Right ventricle myocardium superior (tissue), 1 donor: Measurements from ENCODE around the gene NSMCE4A. TPM values are rescaled to one million over a fixed set of nuclear protein-coding genes. Genes with fewer than 3 reads are reported as not detected.
"Not testable (repeated sequence)": the region's sequence is repeated elsewhere in the genome, so short reads cannot be mapped to it uniquely, and the experiment has no call there.

ENCODE experiments used
- ATAC-seq: fragments of 200-7000 bp; cut with Tn5 transposase; one replicate; pipeline ENCODE4 v1.9.1; 2020; ENCODE audit warnings: mild to moderate bottlenecking; ENCODE audit not compliant: poor library complexity
- DNase-seq: peaks from one replicate; pipeline ENCODE4 v3.0.0-alpha.2; 2020
- intact Hi-C: fragments of 100-400 bp; cut with DNase I; formaldehyde crosslinking; loops from one replicate; pipeline ENCODE4 v1.11.2; 2022
- long read RNA-seq: library from polyadenylated mRNA; unstranded; transcript quantifications from one replicate; pipeline ENCODE4 v2.0.0, GENCODE V29; 2021
- total RNA-seq: library from RNA; stranded (reverse); fragmentation: NEBNext Ultra II Directional; extraction: Animal tissue kit (Norgen Biotek cat#: 25700); gene quantifications from one replicate; pipeline ENCODE4 v1.2.1, GENCODE V29; 2021
- donor health status: DM: no; HTN: yes; CAD: no; lungs with severe emphysema.

The NSMCE4A gene, protein sequence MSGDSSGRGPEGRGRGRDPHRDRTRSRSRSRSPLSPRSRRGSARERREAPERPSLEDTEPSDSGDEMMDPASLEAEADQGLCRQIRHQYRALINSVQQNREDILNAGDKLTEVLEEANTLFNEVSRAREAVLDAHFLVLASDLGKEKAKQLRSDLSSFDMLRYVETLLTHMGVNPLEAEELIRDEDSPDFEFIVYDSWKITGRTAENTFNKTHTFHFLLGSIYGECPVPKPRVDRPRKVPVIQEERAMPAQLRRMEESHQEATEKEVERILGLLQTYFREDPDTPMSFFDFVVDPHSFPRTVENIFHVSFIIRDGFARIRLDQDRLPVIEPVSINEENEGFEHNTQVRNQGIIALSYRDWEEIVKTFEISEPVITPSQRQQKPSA
- total RNA-seq: 23.7 TPM
- long read RNA-seq, transcript NSMCE4A-202 (11 exons, 1,394 nt): major isoform, 33 of 58 reads
- long read RNA-seq, partial matches to known transcripts: 3 of 58 reads
- long read RNA-seq, other reads (novel, unspliced or antisense): 21 of 58 reads

DNA sequence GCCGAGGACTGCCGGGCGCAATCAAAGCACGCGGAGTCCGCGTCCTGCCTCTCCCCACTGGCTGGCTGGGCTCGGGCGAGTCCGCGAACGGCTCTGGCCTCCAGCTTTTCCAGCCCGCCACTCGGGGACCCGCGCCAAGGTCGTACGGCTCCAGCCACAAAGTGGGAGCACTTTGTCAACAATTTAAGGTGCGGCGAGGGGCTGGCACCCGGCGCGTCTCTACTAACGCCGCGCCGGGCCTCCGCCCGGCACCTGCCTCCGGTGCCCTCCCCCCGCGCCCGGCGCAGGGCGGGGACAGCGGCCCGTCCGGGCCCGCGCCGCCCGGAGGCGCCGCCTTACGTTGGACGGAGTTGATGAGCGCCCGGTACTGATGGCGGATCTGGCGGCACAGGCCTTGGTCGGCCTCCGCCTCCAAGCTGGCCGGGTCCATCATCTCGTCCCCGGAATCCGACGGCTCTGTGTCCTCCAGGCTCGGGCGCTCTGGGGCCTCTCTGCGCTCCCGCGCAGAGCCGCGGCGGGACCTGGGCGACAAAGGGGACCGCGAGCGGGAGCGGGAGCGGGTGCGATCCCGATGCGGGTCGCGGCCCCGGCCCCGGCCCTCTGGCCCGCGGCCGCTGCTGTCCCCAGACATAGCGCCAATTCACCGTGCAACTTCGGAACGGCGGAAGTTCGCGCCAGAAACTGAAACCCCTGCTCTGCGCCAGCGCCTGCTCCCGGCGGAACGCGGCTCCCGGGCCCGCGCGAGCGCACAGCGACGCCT is at the start of gene NSMCE4A:
Gene NSMCE4A (minus strand): TSS at position 683 of the 760 bp plus-strand sequence. CDS start 52 bp downstream, at position 631.
- DNase-seq: peak; percentile 86
- peak; percentile 96 for ATAC-seq
- intact Hi-C loops: loop anchor here (10.0 kb wide), 1 partner anchor 80 kb away; no protein-coding TSS in a partner anchor

DNA sequence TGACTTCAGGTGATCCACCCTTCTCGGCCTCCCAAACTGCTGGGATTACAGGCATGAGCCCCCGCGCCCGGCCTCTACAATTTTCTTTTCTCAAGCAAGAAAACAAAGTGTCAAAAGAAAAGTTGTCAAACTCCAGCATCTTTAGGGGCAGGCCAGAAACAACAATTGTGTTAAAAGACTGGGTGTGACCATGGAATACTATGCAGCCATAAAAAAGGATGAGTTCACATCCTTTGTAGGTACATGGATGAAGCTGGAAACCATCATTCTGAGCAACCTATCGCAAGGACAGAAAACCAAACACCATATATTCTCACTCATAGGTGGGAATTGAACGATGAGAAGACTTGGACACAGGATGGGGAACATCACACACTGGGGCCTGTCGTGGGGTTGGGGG is 48.2 kb upstream of the NSMCE4A start:
- DNase-seq, intact Hi-C loops, ATAC-seq: not testable (repeated sequence)

DNA sequence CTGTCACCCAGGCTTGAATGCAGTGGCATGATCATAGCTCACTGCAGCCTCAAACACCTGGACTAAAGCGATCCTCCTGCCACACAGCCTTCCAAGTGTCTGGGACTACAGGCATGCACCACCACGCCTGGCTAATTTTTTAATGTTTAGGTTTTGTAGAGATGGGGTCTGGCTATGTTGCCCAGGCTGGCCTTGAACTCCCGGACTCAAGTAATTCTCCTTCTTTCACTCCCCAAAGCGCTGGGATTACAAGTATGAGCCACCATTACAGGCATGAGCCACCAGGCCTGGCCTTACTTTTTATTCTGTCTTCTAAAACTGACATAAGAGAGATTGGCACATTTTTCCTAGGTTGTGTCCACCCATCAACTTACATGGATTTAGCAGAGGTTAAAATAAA is 47.3 kb upstream of the NSMCE4A start:
- DNase-seq: no peak
- intact Hi-C loops: no loop called here
- no peak for ATAC-seq

DNA sequence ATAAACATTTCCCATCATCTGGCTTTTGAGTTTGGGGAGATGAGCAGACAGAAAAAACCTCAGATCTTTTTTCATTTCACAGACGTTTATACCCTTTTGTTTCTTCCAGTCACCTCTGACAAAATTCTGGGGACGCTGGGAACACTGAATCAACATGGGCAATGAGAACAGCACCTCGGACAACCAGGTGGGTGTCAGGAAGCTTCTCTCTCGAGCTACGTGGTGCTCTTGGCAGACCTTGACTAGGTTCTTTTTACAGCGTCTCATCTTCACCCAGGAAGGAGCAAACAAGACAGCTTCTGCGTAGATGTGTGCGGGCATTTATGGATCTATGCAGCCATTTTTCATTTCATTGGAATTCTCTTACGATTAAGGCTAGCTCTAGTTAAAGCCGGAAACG is 46.8 kb upstream of the NSMCE4A start:
- DNase-seq (no peak), ATAC-seq (no peak)
- intact Hi-C loops: no loop called here

DNA sequence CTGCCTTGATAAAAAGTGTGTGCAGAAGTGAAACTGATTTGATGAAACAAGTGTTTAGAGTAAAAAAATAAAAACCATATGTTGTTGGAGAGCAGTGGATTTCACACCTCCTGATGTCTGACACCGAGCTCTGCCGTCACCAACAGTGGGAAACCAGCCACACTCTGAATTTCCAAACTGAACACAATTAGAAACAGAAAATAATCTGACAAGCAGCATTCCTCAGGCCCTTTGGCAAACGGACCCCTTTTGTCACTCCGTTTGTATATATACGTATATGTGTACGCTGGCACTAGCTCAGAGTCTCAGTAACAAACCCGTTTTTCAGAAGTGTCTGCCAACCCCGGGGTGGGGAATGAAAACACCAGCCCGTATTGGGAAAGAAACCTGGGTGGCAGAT is 46.4 kb upstream of the NSMCE4A start:
- DNase-seq: no peak
- intact Hi-C loops: no loop called here
- ATAC-seq: peak; percentile 36

DNA sequence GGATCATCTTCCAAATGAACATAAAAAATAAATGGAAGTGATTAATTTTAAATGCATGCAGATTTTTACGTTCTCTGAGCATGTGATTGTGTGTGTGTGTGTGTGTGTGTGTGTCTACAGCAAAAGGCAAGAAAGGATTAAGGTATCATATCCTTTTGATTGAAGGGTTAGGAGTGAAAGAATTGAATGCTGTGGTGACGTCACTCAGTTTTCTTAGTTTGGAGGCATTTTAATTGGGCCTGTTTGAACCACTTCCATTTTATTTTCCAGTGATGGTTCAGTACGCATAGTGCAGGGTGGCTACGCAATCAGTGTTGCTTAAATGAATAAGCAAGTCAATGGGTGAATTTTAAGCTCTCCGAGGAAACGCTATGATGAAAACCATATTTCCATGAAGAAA is 45.2 kb upstream of the NSMCE4A start:
- DNase-seq: no peak
- intact Hi-C loops: no loop called here
- ATAC-seq: no peak

DNA sequence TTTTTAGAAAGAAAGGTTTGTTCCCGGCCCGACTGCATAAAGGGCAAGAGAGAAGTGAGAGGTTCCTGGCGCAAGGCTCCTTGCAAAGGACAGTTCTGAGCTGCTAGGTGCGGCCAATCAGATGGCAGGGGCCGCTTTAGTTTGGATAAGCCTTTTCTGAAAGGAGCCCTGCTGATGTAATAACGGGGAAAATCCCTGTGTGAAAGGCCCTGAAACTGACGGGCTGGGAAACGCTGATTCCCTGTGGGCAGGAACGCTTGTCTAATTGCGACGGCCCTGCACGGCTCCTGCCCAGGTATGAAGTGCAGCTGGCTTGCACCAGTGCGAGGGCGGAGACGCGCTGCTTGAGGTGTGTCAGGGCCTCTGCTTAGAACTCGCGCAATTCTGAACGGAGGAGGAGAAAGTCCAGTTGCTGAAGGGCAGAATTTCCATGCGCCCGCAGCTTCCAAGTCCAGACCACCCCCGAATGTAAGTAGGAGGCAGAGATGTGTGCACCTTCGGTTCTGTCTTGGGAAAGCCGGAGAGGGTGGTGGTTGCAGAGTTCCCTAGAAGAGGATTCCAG is 44.5 kb upstream of the NSMCE4A start:
- ATAC-seq (peak; percentile 40), DNase-seq (no peak)
- intact Hi-C loops: no loop called here

DNA sequence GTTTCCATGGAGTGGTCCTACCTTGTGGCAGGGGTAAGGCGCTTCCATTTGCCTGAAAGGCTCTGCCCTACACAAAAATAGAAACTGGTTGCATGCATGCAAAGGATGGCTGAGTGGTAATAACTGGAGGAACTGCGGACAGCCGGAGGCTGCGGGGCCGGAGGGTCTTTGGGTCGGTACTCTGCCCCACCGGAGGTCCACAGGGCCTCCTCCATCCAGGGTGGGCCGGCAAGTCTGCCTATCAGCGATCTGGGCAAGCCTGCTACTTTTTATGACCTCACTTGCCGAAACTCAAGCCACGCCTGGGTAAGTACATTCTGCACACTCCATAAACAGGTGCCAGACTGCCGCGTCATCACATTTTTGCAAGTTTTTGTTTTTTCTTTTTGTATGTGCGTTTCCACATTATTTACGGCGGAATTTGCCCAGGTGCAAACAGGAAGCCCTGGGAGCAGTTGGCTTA is 44.0 kb upstream of the NSMCE4A start:
- ATAC-seq (peak; percentile 21), DNase-seq (no peak)
- intact Hi-C loops: no loop called here

DNA sequence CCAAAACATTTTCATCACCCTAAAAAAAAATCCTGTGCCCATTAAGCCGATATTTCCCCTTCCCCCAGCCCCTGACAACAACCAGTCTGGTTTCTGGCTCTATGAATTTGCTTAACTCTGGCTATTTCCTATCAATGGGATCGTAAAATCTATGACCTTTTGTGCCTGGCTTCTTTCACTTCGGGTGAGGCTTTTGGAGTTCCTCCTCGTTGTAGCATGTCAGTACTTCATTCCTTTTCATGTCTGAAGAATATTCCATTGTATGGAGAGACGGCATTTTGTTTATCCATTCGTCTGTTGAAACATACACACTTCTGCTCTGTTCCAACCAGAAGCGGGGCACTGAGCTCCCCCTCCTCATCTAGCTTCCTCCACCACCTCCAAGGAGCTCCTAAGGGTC is 43.5 kb upstream of the NSMCE4A start:
- DNase-seq: no peak
- ATAC-seq: no peak
- intact Hi-C loops: no loop called here

DNA sequence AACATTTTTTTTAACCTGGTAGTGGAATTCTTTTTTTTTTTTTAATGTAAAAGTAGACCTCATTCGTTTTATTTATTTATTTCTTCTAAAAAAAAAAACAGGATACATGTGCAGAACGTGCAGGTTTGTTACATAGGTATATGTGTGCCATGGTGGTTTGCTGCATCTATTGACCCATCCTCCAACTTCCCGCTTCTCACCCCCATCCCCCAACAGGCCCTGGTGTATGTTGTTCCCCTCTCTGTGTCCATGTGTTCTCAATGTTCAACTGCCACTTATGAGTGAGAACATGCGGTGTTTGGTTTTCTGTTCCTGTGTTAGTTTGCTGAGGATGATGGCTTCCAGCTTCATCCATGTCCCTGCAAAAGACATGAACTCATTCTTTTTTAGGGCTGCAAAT is 42.9 kb upstream of the NSMCE4A start:
- ATAC-seq, DNase-seq, intact Hi-C loops: not testable (repeated sequence)

DNA sequence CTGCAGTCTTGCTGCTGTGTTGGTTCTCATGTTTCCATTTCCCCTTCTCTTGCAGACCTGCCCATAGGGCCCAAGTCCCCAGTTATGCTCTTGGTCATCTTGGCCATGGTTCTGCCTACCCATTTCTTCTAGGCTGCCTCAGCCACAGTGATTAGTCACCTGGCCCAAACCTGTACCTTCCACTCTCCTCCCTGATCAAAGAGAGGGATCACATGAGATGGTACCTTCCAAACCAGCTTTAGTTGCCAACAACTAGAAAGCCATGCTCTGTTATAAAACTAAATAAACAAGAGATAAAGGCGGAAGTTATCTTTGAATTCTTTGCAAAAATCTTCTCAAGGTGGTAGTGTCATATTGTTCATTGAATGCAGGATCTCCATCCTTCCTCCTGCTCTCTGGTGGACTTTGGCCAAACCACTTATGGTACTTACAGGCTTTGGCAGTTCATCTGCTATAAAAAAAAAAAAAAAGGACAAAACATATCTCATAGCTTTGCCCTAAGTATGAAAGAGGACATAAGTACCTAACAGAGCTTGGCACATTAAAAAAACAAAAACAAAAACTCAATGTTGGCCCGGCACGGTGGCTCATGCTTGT is 39.7 kb upstream of the NSMCE4A start:
- DNase-seq (no peak), ATAC-seq (peak; percentile 59)
- intact Hi-C loops: no loop called here

DNA sequence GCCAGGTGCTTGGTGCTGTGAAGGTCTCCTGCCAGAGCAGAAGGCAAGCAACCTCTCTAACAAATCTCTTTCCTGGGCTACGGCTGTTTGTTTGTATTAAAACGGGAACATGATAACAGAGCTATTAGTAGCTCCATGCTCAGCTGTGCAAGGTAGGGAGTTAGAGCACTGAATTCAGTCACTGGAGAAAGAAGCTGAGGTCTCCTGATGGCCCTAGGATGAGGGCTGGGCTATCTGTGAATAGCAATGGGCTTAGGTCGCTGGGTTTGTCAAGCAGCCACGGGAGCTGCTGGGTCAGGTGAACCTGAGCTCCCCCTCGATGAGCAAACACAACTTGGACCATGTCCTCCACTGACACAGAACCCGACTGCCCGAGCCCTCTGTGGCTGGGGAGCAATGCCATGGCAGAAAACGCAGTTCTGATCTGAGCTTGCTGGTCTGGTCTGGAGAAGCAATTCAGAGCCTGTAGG is 38.3 kb upstream of the NSMCE4A start:
- no peak for DNase-seq
- intact Hi-C loops: no loop called here
- ATAC-seq: peak; percentile 79

DNA sequence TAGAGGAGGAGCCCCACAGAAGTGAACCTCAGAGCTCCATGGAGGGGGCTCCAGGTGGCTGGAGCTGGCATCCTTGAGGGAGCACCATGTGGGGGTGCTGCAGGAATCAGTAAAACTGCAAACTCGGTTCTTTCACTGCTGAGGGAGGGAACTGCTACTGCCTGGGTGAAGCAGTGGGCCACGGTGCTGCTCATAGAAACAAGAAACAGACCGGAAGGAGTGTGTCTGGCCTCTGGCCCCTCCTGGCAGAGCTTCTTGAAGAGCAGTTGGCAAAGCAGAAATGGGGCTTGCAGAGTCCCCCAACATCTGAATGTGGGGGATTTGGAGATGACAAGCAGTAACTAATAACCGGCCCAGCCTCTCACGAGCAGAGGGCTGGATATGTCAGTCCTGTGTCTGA is 37.7 kb upstream of the NSMCE4A start:
- ATAC-seq (peak; percentile 8), DNase-seq (no peak)
- intact Hi-C loops: no loop called here

DNA sequence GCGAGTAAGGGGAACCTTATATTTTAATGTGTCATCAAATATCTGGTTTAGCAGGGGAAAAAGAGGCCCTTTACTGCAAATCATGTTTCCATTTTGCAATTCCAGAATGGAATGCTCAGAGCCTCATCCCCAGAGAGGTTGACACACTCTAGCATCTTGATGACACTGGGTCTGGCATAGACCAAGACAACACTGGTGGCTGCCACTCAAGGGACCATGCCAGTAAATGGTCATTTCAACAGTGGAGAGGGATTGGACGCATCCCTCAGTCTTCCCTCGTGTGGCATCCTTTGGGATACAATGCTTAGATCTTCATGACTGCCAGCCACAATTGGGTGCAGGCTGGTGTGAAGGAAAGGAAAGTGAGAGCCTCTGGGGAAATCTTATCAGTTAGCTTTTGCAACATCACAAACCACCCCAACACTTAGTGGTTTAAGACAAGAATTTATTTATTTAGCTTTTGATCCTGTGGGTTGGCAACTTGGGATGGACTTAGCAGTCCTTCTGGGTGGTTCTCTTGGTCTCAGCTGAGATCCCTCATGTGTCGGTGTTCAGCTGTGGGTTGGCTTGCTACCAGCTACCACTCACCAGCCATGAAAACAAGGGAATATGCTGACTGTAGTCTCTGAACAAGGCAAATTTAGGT is 35.5 kb upstream of the NSMCE4A start:
- intact Hi-C loops: no loop called here
- ATAC-seq (no peak), DNase-seq (no peak)

DNA sequence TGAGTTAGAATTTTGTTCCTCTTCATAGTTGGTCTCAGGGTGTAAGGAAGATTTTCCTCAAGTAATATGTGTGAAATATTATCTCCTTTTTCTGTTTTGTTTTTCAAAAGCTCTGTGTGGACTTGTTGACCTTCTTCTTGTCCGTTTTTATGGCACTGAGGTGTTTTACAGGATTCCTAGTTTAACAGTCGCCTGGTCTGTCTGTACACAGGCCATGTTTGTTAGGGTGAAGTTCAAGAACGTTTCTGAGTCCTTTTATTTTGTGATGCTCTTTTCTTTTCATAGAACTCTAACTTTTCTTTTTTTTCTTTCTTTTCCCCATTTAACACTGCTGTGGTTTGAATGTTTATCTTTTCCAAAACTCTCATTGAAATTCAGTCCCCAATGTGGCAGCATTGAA is 32.4 kb upstream of the NSMCE4A start:
- no peak for ATAC-seq
- intact Hi-C loops: no loop called here

DNA sequence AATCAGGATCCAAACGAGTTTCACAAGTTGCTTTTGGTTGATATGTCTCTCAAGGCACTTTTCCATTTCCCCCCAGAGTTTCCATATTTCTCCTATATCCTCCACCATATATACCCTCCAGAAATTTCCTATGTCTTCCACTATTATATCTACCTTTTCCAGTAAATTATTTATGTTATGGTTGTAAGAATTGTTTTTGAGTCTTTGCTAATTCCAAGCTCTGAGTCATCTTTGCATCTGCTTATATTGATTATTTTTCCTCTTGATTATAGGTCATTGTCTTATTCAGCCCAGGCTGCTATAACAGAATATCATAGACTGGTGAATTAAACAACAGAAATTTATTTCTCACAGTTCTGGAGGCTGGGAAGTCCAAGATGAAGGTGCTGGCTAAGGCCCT is 26.7 kb upstream of the NSMCE4A start:
- intact Hi-C loops: no loop called here
- DNase-seq (no peak), ATAC-seq (no peak)

More for the DNA sequence above, 32.4 kb upstream of the NSMCE4A start:
- DNase-seq: no peak

DNA sequence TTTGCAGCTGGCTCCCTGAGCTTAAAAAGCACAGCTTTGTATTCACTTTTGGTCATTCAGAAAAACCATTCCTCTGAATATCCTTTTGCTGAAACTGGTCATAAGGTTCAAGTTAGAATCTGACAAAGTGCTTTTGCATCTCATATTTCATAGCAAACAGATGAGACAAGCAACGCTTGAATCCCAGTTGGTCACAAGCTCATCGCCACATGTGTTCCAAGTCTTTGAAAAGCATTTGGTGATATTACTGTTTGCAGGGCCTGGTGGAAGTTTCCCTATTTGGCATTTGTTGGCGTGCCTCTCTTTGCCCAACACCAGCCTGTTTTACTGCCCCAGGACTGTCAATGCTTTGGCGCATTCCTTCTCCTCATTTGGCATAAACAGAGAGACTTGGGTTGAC is 24.3 kb upstream of the NSMCE4A start:
- ATAC-seq (peak; percentile 11), DNase-seq (no peak)
- intact Hi-C loops: loop anchor here (5.0 kb wide), 1 partner anchor 43 kb away; no protein-coding TSS in a partner anchor

DNA sequence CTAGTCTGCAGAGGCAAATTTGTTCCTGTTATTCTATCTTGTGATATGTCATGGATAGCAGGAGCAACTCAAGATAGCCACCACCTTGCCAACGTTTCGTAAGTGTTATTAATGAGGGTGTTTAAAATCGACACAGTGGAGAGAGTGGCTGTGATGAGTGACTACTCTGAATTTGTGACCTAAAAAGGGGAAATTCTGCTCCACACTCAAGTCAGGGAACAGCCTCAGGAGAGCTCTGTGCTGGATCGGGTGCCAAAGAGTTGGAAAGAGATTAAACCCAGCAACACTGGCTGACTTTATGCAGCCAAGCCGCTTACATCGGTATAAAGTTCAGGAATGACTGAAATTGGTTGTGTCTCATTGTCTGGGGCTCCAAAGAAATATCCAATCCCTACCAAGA is 23.4 kb upstream of the NSMCE4A start:
- no peak for DNase-seq
- intact Hi-C loops: loop anchor here (5.0 kb wide), 1 partner anchor 44 kb away; no protein-coding TSS in a partner anchor
- peak; percentile 40 for ATAC-seq
